ENCODE results near the gene REEP3.

- TF ChIP-seq CTCF (IDR thresholded peaks at IDR 0.05) (no peak), POLR2A (IDR thresholded peaks at IDR 0.05; ENCODE audit: low read depth) (no peak), POLR2AphosphoS5 (IDR thresholded peaks at IDR 0.05) (no peak)
These were observed 6.2 kb downstream of the REEP3 start for GRCh38 chr10:63527401-63527800.

Measured in esophagus muscularis mucosa (tissue), 3 donors.